Endodermal cell (in vitro differentiated cells): ENCODE results near the gene CFAP70. TPM values are rescaled to one million over a fixed set of nuclear protein-coding genes. Genes with fewer than 3 reads are reported as not detected.

ENCODE experiments used
- DNase-seq: peaks from one replicate; pipeline ENCODE4 v3.0.0-alpha.2; 2017
- H3K27ac ChIP-seq: 2 replicates; pipeline ENCODE4 v1.5.1; 2013; ENCODE audit warnings: mild to moderate bottlenecking, low read depth, low read length, moderate library complexity
- H3K27me3 ChIP-seq: 2 replicates; pipeline ENCODE4 v1.6.1; 2013; ENCODE audit warnings: mild to moderate bottlenecking, low read length, moderate library complexity; ENCODE audit not compliant: insufficient read depth, control insufficient read depth, poor library complexity, severe bottlenecking
- H3K36me3 ChIP-seq: 2 replicates; pipeline ENCODE4 v1.7.0; 2013; ENCODE audit warnings: mild to moderate bottlenecking, low read length, moderate library complexity; ENCODE audit not compliant: control insufficient read depth, insufficient read depth
- H3K4me1 ChIP-seq: one replicate; pipeline ENCODE4 v1.7.0; 2013; ENCODE audit warnings: low read length; ENCODE audit not compliant: control insufficient read depth, insufficient read depth
- H3K4me3 ChIP-seq: 2 replicates; pipeline ENCODE4 v1.5.1; 2013; ENCODE audit warnings: mild to moderate bottlenecking, low read length, moderate library complexity
- H3K9ac ChIP-seq: 2 replicates; pipeline ENCODE4 v1.6.1; 2013; ENCODE audit warnings: mild to moderate bottlenecking, low read length, moderate library complexity; ENCODE audit not compliant: poor library complexity, severe bottlenecking; ENCODE audit errors: extremely low read depth
- H3K9me3 ChIP-seq: 2 replicates; pipeline ENCODE4 v1.6.1; 2013; ENCODE audit warnings: mild to moderate bottlenecking, low read length, moderate library complexity; ENCODE audit not compliant: control insufficient read depth
- H3K27ac Mint-ChIP-seq: 2 replicates; pipeline ENCODE4 v1.8.0; 2020; ENCODE audit warnings: mixed read lengths
- H3K27me3 Mint-ChIP-seq: 2 replicates; pipeline ENCODE4 v1.8.0; 2021; ENCODE audit warnings: mild to moderate bottlenecking, mixed read lengths; ENCODE audit not compliant: insufficient read depth
- H3K36me3 Mint-ChIP-seq: 2 replicates; pipeline ENCODE4 v1.8.0; 2020; ENCODE audit warnings: low read depth, mixed read lengths
- H3K4me1 Mint-ChIP-seq: 2 replicates; pipeline ENCODE4 v1.8.0; 2020; ENCODE audit warnings: mixed read lengths
- H3K4me3 Mint-ChIP-seq: 2 replicates; pipeline ENCODE4 v1.8.0; 2020; ENCODE audit warnings: mild to moderate bottlenecking, moderate library complexity, mixed read lengths
- H3K9me3 Mint-ChIP-seq: 2 replicates; pipeline ENCODE4 v1.8.0; 2020; ENCODE audit warnings: mild to moderate bottlenecking, mixed read lengths
- CTCF ChIP-seq: fragments of 200-600 bp; sonication (generic); conservative IDR thresholded peaks from 2 replicates; pipeline ENCODE4 v1.5.0; 2021; ENCODE audit warnings: antibody characterized with exemption, mild to moderate bottlenecking
- WGBS, 2 experiments: methylation state at CpG; one replicate each; pipeline versions ENCODE4 v1.1.5 to v1.1.7; 2013; ENCODE audit warnings: missing lambda C conversion rate in 2 of 2, mixed read lengths in 1 of 2; ENCODE audit not compliant: insufficient coverage in 1 of 2, insufficient read length in 1 of 2; 5-methylcytosine and 5-hydroxymethylcytosine counted together
- total RNA-seq, 2 donors: library from RNA; stranded (reverse); fragmentation: NEBNext Ultra II Directional in 1 of 2; extraction: Animal tissue kit (Norgen Biotek cat#: 25700) in 1 of 2; gene quantifications; 2 replicates in 1 of 2; 3 replicates in 1 of 2; pipeline ENCODE4 v1.2.1, GENCODE V29; 2021

CFAP70 gene
- total RNA-seq, 2 donors from 2014 or later: 0.58 to 0.77 TPM

- peaks cover 3% of the 10 kb centered on the region for H3K4me1 ChIP-seq
- H3K27ac ChIP-seq: peak within 1 kb of the TSS; percentile 71
- H3K27me3 Mint-ChIP-seq: no peaks in the 10 kb centered on the region
- H3K4me3 Mint-ChIP-seq: peak within 1 kb of the TSS; percentile 92
- H3K27ac Mint-ChIP-seq: peak within 1 kb of the TSS; percentile 99
- no peaks in the 10 kb centered on the region for H3K27me3 ChIP-seq
- peak; percentile 98 for DNase-seq
- 0 to 1% methylated on average over 34 to 50 of the region's 51 CpGs for WGBS, 2 experiments
- peaks cover 25% of the 10 kb centered on the region for H3K36me3 ChIP-seq
- H3K9me3 Mint-ChIP-seq: peaks cover 5% of the 10 kb centered on the region
- no peak for TF ChIP-seq CTCF
- peak within 1 kb of the TSS; percentile 99 for H3K4me3 ChIP-seq
- H3K36me3 Mint-ChIP-seq: peaks cover 15% of the 10 kb centered on the region
- peaks cover 14% of the 10 kb centered on the region for H3K4me1 Mint-ChIP-seq
- H3K9ac ChIP-seq: peak within 1 kb of the TSS; percentile 88
- peaks cover 7% of the 10 kb centered on the region for H3K9me3 ChIP-seq
Observed at GRCh38 chr10:73252445-73253224, 106.0 kb downstream of the CFAP70 start, which contains the start of gene MRPS16. Gene MRPS16, minus strand, starts transcription at chr10:73252644. Its CDS starts 162 bp downstream, at chr10:73252482.

- Mint-ChIP-seq H3K27ac (peak overlapping the region; percentile 99), H3K27me3 (no peaks in the 10 kb centered on the region), H3K4me3 (peak overlapping the region; percentile 92), H3K4me1 (peaks cover 18% of the 10 kb centered on the region), H3K36me3 (peaks cover 15% of the 10 kb centered on the region), H3K9me3 (no peaks in the 10 kb centered on the region)
- Histone ChIP-seq H3K27ac (peak overlapping the region; percentile 50), H3K9me3 (no peaks in the 10 kb centered on the region), H3K4me1 (peaks cover 3% of the 10 kb centered on the region), H3K9ac (peak overlapping the region; percentile 88), H3K27me3 (no peaks in the 10 kb centered on the region), H3K4me3 (peak overlapping the region; percentile 99), H3K36me3 (peaks cover 25% of the 10 kb centered on the region)
- TF ChIP-seq CTCF: no peak
- DNase-seq: peak; percentile 71
- 18 to 39% methylated on average over 7 to 23 of the region's 23 CpGs for WGBS, 2 experiments
Observed at GRCh38 chr10:73251683-73252444, 106.8 kb downstream of the CFAP70 start.

- no peaks in the 10 kb centered on the region for H3K27me3 ChIP-seq
- 84 to 92% methylated on average over 2 to 5 of the region's 5 CpGs for WGBS, 2 experiments
- TF ChIP-seq CTCF: no peak
- H3K36me3 ChIP-seq: peaks cover 45% of the 10 kb centered on the region
- H3K27me3 Mint-ChIP-seq: no peaks in the 10 kb centered on the region
- peaks cover 41% of the 10 kb centered on the region for H3K36me3 Mint-ChIP-seq
- peak overlapping the region; percentile 96 for H3K4me3 ChIP-seq
- peak overlapping the region; percentile 97 for H3K27ac Mint-ChIP-seq
- H3K4me3 Mint-ChIP-seq: peak overlapping the region; percentile 93
- no peak overlapping the region for H3K9ac ChIP-seq
- H3K9me3 Mint-ChIP-seq: no peaks in the 10 kb centered on the region
- no peak overlapping the region for H3K27ac ChIP-seq
- peaks cover 8% of the 10 kb centered on the region for H3K4me1 ChIP-seq
- DNase-seq: no peak
- no peaks in the 10 kb centered on the region for H3K9me3 ChIP-seq
- peaks cover 31% of the 10 kb centered on the region for H3K4me1 Mint-ChIP-seq
Observed at GRCh38 chr10:73248259-73248724, 110.4 kb downstream of the CFAP70 start.
